Right cardiac atrium (tissue), 5 donors: Measurements from ENCODE around the gene SHC3. TPM values are rescaled to one million over a fixed set of nuclear protein-coding genes. Genes with fewer than 3 reads are reported as not detected.

Experiments
- ATAC-seq, 2 donors: fragments of 200-7000 bp; cut with Tn5 transposase; one replicate each; pipeline versions ENCODE4 v1.8.0 to v1.9.1; 2020; ENCODE audit warnings: moderate library complexity in 2 of 2, mild to moderate bottlenecking in 1 of 2
- DNase-seq, 3 donors: peaks; one replicate each; pipeline ENCODE4 v3.0.0-alpha.2; 2020
- H3K27ac ChIP-seq: one replicate; pipeline ENCODE4 v1.5.1; 2013; ENCODE audit warnings: mild to moderate bottlenecking, low read length, control low read depth, moderate library complexity
- H3K27me3 ChIP-seq: one replicate; pipeline ENCODE4 v1.6.1; 2013; ENCODE audit not compliant: control insufficient read depth, insufficient read depth
- H3K4me1 ChIP-seq: one replicate; pipeline ENCODE4 v1.6.1; 2013; ENCODE audit warnings: low read length; ENCODE audit not compliant: control insufficient read depth, insufficient read depth
- H3K4me3 ChIP-seq: one replicate; pipeline ENCODE4 v1.5.1; 2013; ENCODE audit warnings: low read length, control low read depth
- H3K9me3 ChIP-seq: one replicate; pipeline ENCODE4 v1.6.1; 2013; ENCODE audit warnings: low read length; ENCODE audit not compliant: control insufficient read depth
- WGBS: extraction: QIAGEN DNeasy Blood & Tissue Kit; methylation state at CpG from one replicate; pipeline ENCODE4 v1.1.7; 2013; 5-methylcytosine and 5-hydroxymethylcytosine counted together
- intact Hi-C, 4 donors: fragments of 100-400 bp; cut with DNase I; formaldehyde crosslinking; loops; one replicate each; pipeline versions ENCODE4 v1.11.0 to v1.14.0; 2022 to 2023
- polyA plus RNA-seq: library from polyadenylated mRNA; stranded (reverse); fragments of 200-250 nt; gene quantifications from one replicate; pipeline ENCODE4 v1.2.3, GENCODE V29; 2013
- total RNA-seq, 4 donors: library from RNA; stranded (reverse); fragmentation: NEBNext Ultra II Directional; extraction: Animal tissue kit (Norgen Biotek cat#: 25700); gene quantifications; one replicate each; pipeline ENCODE4 v1.2.1, GENCODE V29; 2021
- donor health status: healthy with polysubstance abuse.
- donor health status: DM: no; HTN: yes; CAD: no.
- donor health status: DM: no; HTN: no; CAD: no.
- donor health status: DM: no; HTN: yes; CAD: no; lungs with severe emphysema.
- donor health status: DM: yes; HTN: yes; CAD: no.

Gene SHC3
- total and polyA plus RNA-seq, 5 donors, result 0.29 to 3.1 (median 1.1) TPM

DNA sequence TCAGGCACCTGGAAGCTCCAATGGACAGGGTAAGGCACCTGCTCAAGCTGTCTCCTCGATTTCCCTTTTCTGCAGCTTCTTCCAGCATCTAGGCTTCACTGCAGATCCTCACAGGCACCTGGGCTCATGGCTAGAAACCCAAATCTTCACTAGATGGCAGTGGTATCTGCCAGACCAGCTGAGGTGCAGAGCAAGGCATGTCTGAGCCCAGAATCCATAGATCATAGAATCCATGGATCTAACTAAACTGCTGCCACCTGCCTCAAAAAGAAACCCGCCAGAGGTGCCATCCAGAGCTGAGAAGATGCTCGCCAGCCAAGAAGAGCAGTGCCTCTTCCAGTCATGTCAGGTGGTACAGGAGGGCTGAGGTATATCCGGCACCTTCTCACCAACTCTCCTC lies 6.9 kb downstream of the SHC3 start:
- Histone ChIP-seq H3K27ac (no peak overlapping the region), H3K9me3 (no peaks in the 10 kb centered on the region), H3K4me3 (no peak overlapping the region), H3K27me3 (no peaks in the 10 kb centered on the region), H3K4me1 (peaks cover 5% of the 10 kb centered on the region)
- ATAC-seq, result no peak
- intact Hi-C loops, result no loop called here
- WGBS, result 75% methylated on average over 4 of the region's 4 CpGs
- no peak for DNase-seq

DNA sequence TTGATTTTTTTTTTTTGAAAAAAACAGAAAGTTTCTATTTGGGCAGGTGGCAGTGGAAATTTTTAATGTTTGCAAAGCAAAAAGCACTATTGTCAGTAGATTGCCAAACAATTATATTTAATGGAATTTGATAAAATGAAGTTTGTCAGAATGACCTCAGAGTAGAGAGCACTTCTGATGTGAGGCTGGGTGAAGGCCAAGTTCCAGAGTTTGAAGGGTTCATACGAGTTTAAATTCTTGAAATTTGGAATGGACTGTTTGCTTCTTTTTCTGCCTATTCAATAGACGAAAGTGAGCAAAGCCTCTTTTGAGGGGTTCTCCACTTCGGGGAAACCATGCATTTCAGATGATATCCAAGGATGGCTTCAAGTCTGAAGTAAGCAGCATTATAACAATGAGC lies 7.4 kb downstream of the SHC3 start:
- ATAC-seq, result peak in 1 of 2 donors; percentile 48

DNA sequence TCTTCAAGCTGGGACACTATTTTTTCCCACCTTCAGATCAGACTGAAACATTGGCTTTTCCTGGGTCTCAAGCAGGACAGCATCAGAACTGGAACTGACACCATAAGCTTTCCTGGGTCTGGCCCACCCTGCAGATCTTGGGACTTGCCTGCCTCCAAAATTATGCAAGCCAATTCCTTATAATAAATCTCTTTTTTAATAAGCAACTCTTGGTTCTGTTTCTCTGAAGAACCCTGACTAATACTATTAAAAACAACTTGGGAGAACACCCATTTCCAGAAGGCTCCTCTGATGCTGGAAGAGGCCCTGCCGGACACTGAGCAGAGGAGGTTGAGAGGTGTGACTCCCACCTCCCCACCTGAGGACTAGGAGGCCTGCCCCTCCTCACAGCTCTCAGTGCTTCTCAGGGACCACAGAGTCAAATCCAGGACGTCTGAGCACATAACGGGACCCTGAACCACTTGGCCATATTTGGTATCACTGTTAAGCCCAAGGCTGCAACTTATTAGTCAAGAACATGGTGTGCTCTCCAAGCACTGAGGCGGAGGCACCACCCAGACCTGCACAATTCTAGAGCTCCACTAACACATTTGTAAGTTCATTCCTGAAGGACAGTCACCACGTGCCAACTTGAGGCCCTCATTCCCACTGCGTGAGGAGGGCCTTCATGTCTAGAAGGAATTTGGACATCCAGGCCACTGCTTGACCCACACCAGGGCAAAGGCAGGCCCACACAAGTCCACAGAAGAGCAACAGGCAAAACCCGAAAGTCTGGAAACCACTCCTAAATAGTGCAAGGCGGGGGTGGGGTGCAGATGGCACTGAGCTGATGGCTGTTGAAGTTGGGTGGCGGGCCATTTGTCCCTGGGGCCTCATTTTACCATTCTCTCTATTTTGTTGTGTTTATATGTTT lies 9.5 kb downstream of the SHC3 start:
- H3K27ac ChIP-seq, result no peak overlapping the region
- no peaks in the 10 kb centered on the region for H3K9me3 ChIP-seq
- WGBS, result 87% methylated on average over 9 of the region's 9 CpGs
- intact Hi-C loops, result no loop called here
- H3K4me1 ChIP-seq, result peaks cover 5% of the 10 kb centered on the region
- H3K27me3 ChIP-seq, result no peaks in the 10 kb centered on the region
- H3K4me3 ChIP-seq, result no peak overlapping the region
- no peak for DNase-seq
- ATAC-seq, result no peak

More for the DNA sequence above, 7.4 kb downstream of the SHC3 start:
- peak in 1 of 3 donors; percentile 53 for DNase-seq
- Histone ChIP-seq H3K4me1 (peaks cover 5% of the 10 kb centered on the region), H3K27ac (no peak overlapping the region), H3K9me3 (no peaks in the 10 kb centered on the region), H3K4me3 (no peak overlapping the region), H3K27me3 (no peaks in the 10 kb centered on the region)
- WGBS, result 53% methylated on average over 3 of the region's 3 CpGs
- intact Hi-C loops, result no loop called here

DNA sequence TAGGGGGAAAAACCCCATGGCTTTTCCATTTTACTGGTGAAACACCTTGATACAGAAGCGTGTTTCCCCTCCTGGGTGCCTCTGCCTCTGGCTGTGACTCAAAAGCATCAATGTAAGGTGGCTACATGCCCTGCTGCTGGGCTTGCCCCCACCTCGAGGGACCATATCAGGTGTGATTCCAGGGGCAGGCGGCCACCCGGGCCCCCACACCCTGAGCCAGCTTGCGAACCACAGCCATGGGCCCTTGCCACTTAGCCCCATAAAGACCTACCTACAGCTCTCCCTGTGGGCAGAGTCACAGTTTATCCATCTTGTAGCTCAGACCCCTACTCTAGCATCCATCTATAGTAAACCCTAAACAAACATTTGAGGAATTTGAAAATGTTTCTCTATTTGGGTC lies 10.8 kb downstream of the SHC3 start:
- H3K4me1 ChIP-seq, result peaks cover 5% of the 10 kb centered on the region
- H3K27ac ChIP-seq, result no peak overlapping the region
- 78% methylated on average over 5 of the region's 5 CpGs for WGBS
- intact Hi-C loops, result no loop called here
- no peaks in the 10 kb centered on the region for H3K9me3 ChIP-seq
- no peak overlapping the region for H3K4me3 ChIP-seq
- H3K27me3 ChIP-seq, result no peaks in the 10 kb centered on the region
- DNase-seq, result no peak
- ATAC-seq, result no peak

DNA sequence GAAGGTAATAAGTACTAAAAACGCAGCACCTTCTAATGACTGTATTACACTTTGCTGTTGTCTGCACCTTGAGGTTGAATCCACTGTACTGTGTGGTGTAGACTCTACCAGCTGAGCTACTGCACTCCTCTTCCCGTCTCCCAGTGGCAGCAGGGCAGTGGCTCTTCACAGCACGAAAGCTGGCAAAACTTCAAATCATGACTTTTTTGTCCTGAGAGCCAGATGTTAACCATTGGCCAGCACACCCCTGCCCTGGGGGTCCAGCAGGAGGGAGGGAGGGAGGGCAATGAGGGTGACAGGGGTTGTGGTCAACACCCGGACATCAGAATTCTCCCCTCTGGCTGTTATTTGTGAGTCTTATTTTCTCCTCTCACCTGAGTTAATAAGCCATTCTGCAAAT lies 11.8 kb downstream of the SHC3 start:
- WGBS, result 76% methylated on average over 4 of the region's 4 CpGs
- no peaks in the 10 kb centered on the region for H3K27me3 ChIP-seq
- H3K4me3 ChIP-seq, result no peak overlapping the region
- H3K27ac ChIP-seq, result no peak overlapping the region
- H3K4me1 ChIP-seq, result peaks cover 3% of the 10 kb centered on the region
- H3K9me3 ChIP-seq, result no peaks in the 10 kb centered on the region
- intact Hi-C loops, result no loop called here
- DNase-seq (no peak), ATAC-seq (no peak)

DNA sequence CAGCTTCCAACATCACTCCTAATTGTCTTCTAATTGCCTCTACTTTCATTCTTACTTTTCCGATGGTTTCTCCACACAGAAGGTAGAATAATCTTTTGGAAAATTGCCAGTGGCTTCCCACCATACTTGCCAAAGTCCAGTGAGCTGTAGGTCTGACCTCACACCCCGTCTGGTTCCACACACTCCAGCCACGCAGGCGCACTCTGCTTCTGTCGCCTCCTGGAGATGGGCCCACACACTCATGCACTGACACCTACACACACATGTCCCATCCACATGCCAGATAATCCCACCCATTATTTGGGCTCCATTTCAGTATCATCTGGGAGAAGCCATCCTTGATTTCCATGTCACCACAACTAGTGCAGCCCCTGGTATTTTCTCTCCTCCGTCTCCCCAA lies 12.7 kb downstream of the SHC3 start:
- H3K4me3 ChIP-seq, result no peak overlapping the region
- intact Hi-C loops, result no loop called here
- H3K4me1 ChIP-seq, result no peaks in the 10 kb centered on the region
- ATAC-seq, result no peak
- H3K27ac ChIP-seq, result no peak overlapping the region
- H3K27me3 ChIP-seq, result no peaks in the 10 kb centered on the region
- 73% methylated on average over 6 of the region's 6 CpGs for WGBS
- H3K9me3 ChIP-seq, result no peaks in the 10 kb centered on the region
- peak in 1 of 3 donors; percentile 52 for DNase-seq

DNA sequence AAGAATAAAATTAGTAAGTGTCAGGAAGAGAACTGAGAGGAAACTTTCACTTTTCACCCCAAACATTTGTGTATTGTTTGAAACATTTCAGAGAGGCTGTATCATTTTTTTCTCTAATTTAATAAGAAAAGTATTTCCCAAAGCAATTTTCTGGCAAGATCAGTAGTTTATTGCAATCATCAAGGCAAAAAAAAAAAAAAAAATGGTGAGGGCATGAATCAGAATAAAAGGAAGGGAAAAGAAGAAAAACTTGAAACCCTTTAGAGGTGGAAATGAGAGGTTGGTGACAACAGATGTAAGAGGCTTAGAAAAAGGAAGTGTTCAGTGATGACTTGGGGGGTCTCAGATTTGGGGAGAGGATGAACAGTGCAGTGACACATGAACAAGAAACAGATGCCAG lies 13.3 kb downstream of the SHC3 start:
- DNase-seq, result no peak
- H3K27ac ChIP-seq, result no peak overlapping the region
- H3K27me3 ChIP-seq, result no peaks in the 10 kb centered on the region
- H3K4me1 ChIP-seq, result no peaks in the 10 kb centered on the region
- ATAC-seq, result no peak
- no peaks in the 10 kb centered on the region for H3K9me3 ChIP-seq
- intact Hi-C loops, result no loop called here
- no peak overlapping the region for H3K4me3 ChIP-seq

DNA sequence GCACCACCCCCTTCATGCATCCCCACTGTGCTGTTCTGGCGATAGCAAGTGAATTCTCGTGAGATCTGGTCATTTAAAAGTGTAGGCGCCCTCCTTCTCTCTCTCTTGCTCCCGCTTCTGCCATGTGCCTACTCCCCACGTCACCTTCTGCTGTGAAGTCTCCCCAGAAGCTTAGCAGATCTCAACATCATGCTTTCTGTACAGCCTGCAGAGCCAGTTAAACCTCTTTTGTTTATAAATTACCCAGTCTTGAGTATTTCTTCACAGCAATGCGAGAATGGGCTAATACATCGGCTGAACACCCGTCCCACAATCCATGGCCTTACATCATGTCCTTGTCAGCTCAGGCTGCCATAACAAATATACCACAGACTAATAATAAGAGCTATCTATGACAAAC lies 17.4 kb downstream of the SHC3 start:
- H3K4me3 ChIP-seq, result no peak overlapping the region
- H3K27me3 ChIP-seq, result no peaks in the 10 kb centered on the region
- intact Hi-C loops, result no loop called here
- no peaks in the 10 kb centered on the region for H3K4me1 ChIP-seq
- 90% methylated on average over 8 of the region's 8 CpGs for WGBS
- no peaks in the 10 kb centered on the region for H3K9me3 ChIP-seq
- ATAC-seq, result no peak
- no peak for DNase-seq
- no peak overlapping the region for H3K27ac ChIP-seq

DNA sequence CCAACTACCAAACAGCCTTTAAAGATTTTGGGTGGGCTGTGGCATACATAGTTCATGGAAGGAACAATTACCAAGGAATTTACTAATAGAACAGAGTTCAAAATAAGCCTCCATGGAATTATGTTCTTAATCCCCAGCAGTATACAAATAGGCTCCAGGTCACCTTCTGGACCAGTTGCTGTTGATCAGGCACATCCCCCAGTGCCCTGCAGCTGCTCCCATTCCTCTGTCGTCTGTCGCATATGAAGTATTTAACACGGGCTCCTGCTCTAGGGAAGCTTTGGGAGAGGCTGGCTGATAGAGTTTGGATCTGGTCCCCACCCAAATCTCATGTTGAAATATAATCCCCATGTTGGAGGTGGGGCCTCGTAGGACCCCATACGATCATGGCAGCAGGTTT lies 17.8 kb downstream of the SHC3 start:
- Histone ChIP-seq H3K9me3 (no peaks in the 10 kb centered on the region), H3K4me3 (no peak overlapping the region), H3K4me1 (no peaks in the 10 kb centered on the region), H3K27me3 (no peaks in the 10 kb centered on the region), H3K27ac (no peak overlapping the region)
- no peak for DNase-seq
- intact Hi-C loops, result no loop called here
- whole genome bisulfite sequencing, result 65% methylated on average over 5 of the region's 5 CpGs
- ATAC-seq, result no peak

DNA sequence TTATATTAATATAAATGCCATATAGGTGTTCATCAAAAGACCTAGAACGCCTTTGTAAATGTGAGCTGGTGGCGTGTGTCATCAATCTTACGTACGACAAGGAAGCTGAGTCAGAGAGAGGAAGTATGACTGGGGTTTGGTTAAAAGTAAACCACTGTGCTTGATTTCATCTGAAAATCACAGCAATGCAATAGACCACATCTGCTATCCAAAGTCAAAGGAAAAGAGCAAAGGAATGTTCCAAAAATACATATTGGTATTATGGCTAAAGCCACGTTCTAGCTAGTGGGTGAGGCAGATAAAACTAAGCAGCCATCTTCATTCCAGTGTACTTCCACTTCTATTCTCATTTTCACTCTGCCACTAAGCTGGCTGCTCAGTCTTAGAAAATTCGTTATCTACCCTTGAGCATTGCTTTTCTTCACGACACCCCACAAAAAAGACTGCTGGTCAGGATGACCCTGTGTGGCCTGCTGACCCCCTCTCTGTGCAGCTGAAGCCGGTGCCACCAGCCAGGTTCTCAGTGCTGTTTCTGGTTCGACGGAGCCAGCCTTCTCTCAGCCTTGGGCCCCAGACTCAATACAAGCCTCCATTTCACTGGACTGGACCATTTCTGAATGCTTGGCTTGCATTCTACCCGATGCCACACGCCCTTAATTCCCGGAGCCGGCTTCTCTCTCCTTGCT lies 23.8 kb downstream of the SHC3 start:
- H3K27me3 ChIP-seq, result no peaks in the 10 kb centered on the region
- DNase-seq (no peak), ATAC-seq (peak in 1 of 2 donors; percentile 46)
- H3K9me3 ChIP-seq, result no peaks in the 10 kb centered on the region
- WGBS, result 72% methylated on average over 14 of the region's 14 CpGs
- H3K4me1 ChIP-seq, result no peaks in the 10 kb centered on the region
- intact Hi-C loops, result no loop called here
- no peak overlapping the region for H3K27ac ChIP-seq
- no peak overlapping the region for H3K4me3 ChIP-seq

DNA sequence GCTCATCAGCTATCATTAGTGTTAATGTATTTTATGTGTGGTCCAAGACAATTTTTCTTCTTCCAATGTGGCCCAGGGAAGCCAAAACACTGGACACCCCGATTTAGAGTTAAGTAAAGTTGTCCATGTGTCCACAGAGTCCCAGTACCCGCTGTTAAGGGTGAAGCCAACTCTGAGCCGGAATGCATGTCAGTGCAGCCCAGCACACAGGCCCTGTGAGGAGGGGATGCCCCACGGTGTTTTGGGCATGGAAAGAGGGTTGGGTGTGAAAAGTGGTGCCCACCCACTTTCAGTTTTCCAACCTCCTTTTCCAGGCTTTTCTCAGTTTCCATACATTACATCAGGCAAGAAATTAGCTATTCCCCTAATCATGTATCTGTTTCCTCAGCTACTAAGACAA lies 24.4 kb downstream of the SHC3 start:
- H3K27me3 ChIP-seq, result no peaks in the 10 kb centered on the region
- H3K9me3 ChIP-seq, result no peaks in the 10 kb centered on the region
- ATAC-seq, result no peak
- H3K4me3 ChIP-seq, result no peak overlapping the region
- H3K27ac ChIP-seq, result no peak overlapping the region
- intact Hi-C loops, result no loop called here
- no peak for DNase-seq
- H3K4me1 ChIP-seq, result no peaks in the 10 kb centered on the region
- 79% methylated on average over 4 of the region's 4 CpGs for WGBS
